K562 (cell line): ENCODE results near the gene BRINP2. TPM values are rescaled to one million over a fixed set of nuclear protein-coding genes. Genes with fewer than 3 reads are reported as not detected.

ENCODE experiments used
- ATAC-seq: fragments of 200-7000 bp; cut with Tn5 transposase; 3 replicates; pipeline ENCODE4 v1.9.1; 2020; ENCODE audit warnings: moderate library complexity
- BruUV-seq: library from RNA; stranded (reverse); fragments of 400-500 nt; replicated peaks from 2 replicates; lab custom pipeline; 2021; lab: Mats Ljungman, UMichigan
- CTCF ChIA-PET: fragments of 300-600 bp; formaldehyde crosslinking; extraction: SDS; loops from one replicate; lab custom pipeline; 2021; ENCODE audit warnings: low intra/inter-chr PET ratio; lab: Yijun Ruan, JAX
- POLR2A ChIA-PET: fragments of 300-600, 350-650 bp; sonication (Branson Sonifier 250); formaldehyde crosslinking; extraction: SDS; loops from one replicate; lab custom pipeline; 2021; ENCODE audit warnings: antibody characterized with exemption, inconsistent platforms; lab: Yijun Ruan, JAX
- DNase-seq, 4 experiments: peaks; one replicate each; pipeline versions ENCODE4 v3.0.0 to v3.0.0-alpha.2; 2011 to 2018; ENCODE audit warnings: low spot score in 3 of 4, mixed read lengths in 3 of 4; ENCODE audit errors: extremely low read depth in 1 of 4
- FAIRE-seq: peaks from 2 replicates; lab custom pipeline; 2011; peaks lifted over from hg19 to GRCh38; lab: Jason Lieb, UNC
- H2AFZ ChIP-seq: 2 replicates; pipeline ENCODE4 v1.6.0; 2011; ENCODE audit warnings: low read depth, low read length, control low read depth, inconsistent platforms
- H3K27ac ChIP-seq: fragments of 200-600 bp; 3 replicates; pipeline ENCODE4 v1.8.0; 2011; ENCODE audit warnings: low read depth, mild to moderate bottlenecking, control low read depth, inconsistent platforms, low read length, moderate library complexity, mixed read lengths; ENCODE audit errors: extremely low read depth
- H3K27me3 ChIP-seq, 2 experiments: fragments of 300-600 bp in 1 of 2; 2 replicates in 1 of 2; 3 replicates in 1 of 2; pipeline versions ENCODE4 v1.6.0 to v1.8.0; 2011; ENCODE audit warnings: inconsistent platforms in 2 of 2, low read length in 2 of 2, mild to moderate bottlenecking in 1 of 2, mixed read lengths in 1 of 2, moderate library complexity in 1 of 2; ENCODE audit not compliant: control insufficient read depth in 2 of 2, insufficient read depth in 2 of 2
- H3K36me3 ChIP-seq: fragments of 300-600 bp; 3 replicates; pipeline ENCODE4 v1.8.0; 2011; ENCODE audit warnings: mild to moderate bottlenecking, low read length, inconsistent platforms; ENCODE audit not compliant: control insufficient read depth, insufficient read depth
- H3K4me1 ChIP-seq, 2 experiments: fragments of 200-600 bp in 1 of 2; replicated peaks in 1 of 2; 2 replicates in 1 of 2; 3 replicates in 1 of 2; pipeline versions ENCODE4 v1.5.1 to v1.8.0; 2011; ENCODE audit warnings: inconsistent platforms in 2 of 2, low read length in 2 of 2, mild to moderate bottlenecking in 1 of 2, mixed read lengths in 1 of 2, moderate library complexity in 1 of 2; ENCODE audit not compliant: control insufficient read depth in 2 of 2, insufficient read depth in 2 of 2
- H3K4me2 ChIP-seq: 2 replicates; pipeline ENCODE4 v1.6.1; 2011; ENCODE audit warnings: low read length, control low read depth, inconsistent platforms, mixed read lengths; ENCODE audit not compliant: insufficient read depth
- H3K4me3 ChIP-seq: fragments of 200-600 bp; sonication (generic), shearing (Covaris generic); 2 replicates; pipeline ENCODE4 v1.5.1; 2016; ENCODE audit warnings: control low read depth, inconsistent platforms
- H3K79me2 ChIP-seq: fragments of 200-600 bp; 3 replicates; pipeline ENCODE4 v1.8.0; 2011; ENCODE audit warnings: low read length, inconsistent platforms; ENCODE audit not compliant: control insufficient read depth, insufficient read depth
- H3K9ac ChIP-seq, 2 experiments: 2 replicates each; pipeline versions ENCODE4 v1.6.0 to v1.6.1; 2011; ENCODE audit warnings: low read depth in 2 of 2, low read length in 2 of 2, control low read depth in 1 of 2, inconsistent platforms in 1 of 2, mild to moderate bottlenecking in 1 of 2, mixed read lengths in 1 of 2; ENCODE audit not compliant: insufficient read depth in 1 of 2
- H3K9me1 ChIP-seq: one replicate; pipeline ENCODE4 v1.6.0; 2011; ENCODE audit warnings: inconsistent platforms, mild to moderate bottlenecking, low read length, moderate library complexity; ENCODE audit not compliant: control insufficient read depth, insufficient read depth
- H3K9me3 ChIP-seq: replicated peaks from 2 replicates; pipeline ENCODE4 v1.5.1; 2011; ENCODE audit warnings: low read depth, low read length, inconsistent platforms; ENCODE audit not compliant: control insufficient read depth, insufficient read depth
- H4K20me1 ChIP-seq: replicated peaks from 2 replicates; pipeline ENCODE4 v1.6.1; 2011; ENCODE audit warnings: low read length, inconsistent platforms, mixed read lengths; ENCODE audit not compliant: control insufficient read depth, insufficient read depth
- NFIC ChIP-seq: fragments of 450-650 bp; IDR thresholded peaks from 2 replicates; pipeline ENCODE4 v1.6.1; 2017; ENCODE audit warnings: mild to moderate bottlenecking, inconsistent platforms
- NFIX ChIP-seq: fragments of 250-450 bp; sonication (Bioruptor Pico); IDR thresholded peaks from 2 replicates; pipeline ENCODE4 v1.4.0; 2020; ENCODE audit warnings: low read depth, mild to moderate bottlenecking, moderate library complexity
- PTTG1 ChIP-seq: fragments of 450-650 bp; IDR thresholded peaks from 2 replicates; pipeline ENCODE4 v1.6.1; 2016; ENCODE audit warnings: low read depth, mild to moderate bottlenecking, missing genetic modification characterization, missing compliant biosample characterization
- ZNF24 ChIP-seq: fragments of 450-650 bp; IDR thresholded peaks from 2 replicates; pipeline ENCODE4 v1.6.1; 2016
- WGBS: fragments of 100-300 bp; shearing (Covaris generic); methylation state at CpG from one replicate; pipeline ENCODE4 v1.1.6; 2016; ENCODE audit warnings: low coverage, mixed read lengths; ENCODE audit not compliant: insufficient coverage; ENCODE audit errors: missing lambda C conversion rate; 5-methylcytosine and 5-hydroxymethylcytosine counted together
- in situ Hi-C: fragments of 300-500 bp; cut with MboI; formaldehyde crosslinking; loops from 4 replicates; pipeline ENCODE4 v1.15.0; 2018; ENCODE audit warnings: inconsistent platforms, mixed read lengths
- intact Hi-C: fragments of 100-400 bp; cut with micrococcal nuclease; formaldehyde crosslinking; loops from 2 replicates; pipeline ENCODE4 v1.14.2; 2022
- polyA plus RNA-seq, 8 experiments: library from polyadenylated mRNA; depleted of rRNA in 4 of 8; stranded (reverse) in 5 of 8; unstranded in 3 of 8; fragments of >200 nt; fragmentation: Nextera tagmentation in 2 of 8; fragmentation: Illumina TruSeq in 1 of 8; extraction: Ambion mirVana in 2 of 8; extraction: Trizol in 1 of 8; gene quantifications; 2 replicates each; pipeline versions ENCODE4 v1.2.1 to v1.2.3, GENCODE V29; 2011 to 2014; ENCODE audit warnings: inconsistent platforms in 1 of 8, missing spikeins in 1 of 8
- total RNA-seq, 7 experiments: library from RNA; depleted of rRNA in 6 of 7; stranded (reverse); fragments of >200 nt in 6 of 7; fragmentation: Illumina TruSeq in 2 of 7; extraction: Trizol in 2 of 7; gene quantifications; 2 replicates each; pipeline versions ENCODE4 v1.2.1 to v1.2.3, GENCODE V29; 2011 to 2021; ENCODE audit warnings: low replicate concordance in 1 of 7

BRINP2 gene
- total and polyA plus RNA-seq, 9 of the 15 experiments (the other 6 are each of a cell fraction or from before 2014, with no cell fraction given), result not detected

- no TSS peak for BruUV-seq
- 0% methylated on average over 6 of the region's 6 CpGs for WGBS
- ChIA-PET CTCF (interaction anchor here (0.6 kb wide), 1 partner anchor 52 kb away, joined by 3 read pairs; no protein-coding TSS in a partner anchor), POLR2A (interaction anchor here (0.6 kb wide), 1 partner anchor 493 kb away, joined by 5 read pairs; no protein-coding TSS in a partner anchor)
- H3K27me3 ChIP-seq, result peaks cover 2 to 13% of the 10 kb centered on the region in 2 experiments; a peak in 3 of 5 replicates
- no peak overlapping the region for H2AFZ ChIP-seq
- no peak overlapping the region for H3K9ac ChIP-seq
- H3K27ac ChIP-seq, result no peak overlapping the region
- H3K9me3 ChIP-seq, result no peaks in the 10 kb centered on the region
- no peak overlapping the region for H3K4me2 ChIP-seq
- no peaks in the 10 kb centered on the region for H3K36me3 ChIP-seq
- in situ Hi-C loops (no loop called here), intact Hi-C loops (no loop called here)
- no peaks in the 10 kb centered on the region for H3K79me2 ChIP-seq
- DNase-seq (peak in 1 of 4 experiments; percentile 13), FAIRE-seq (no peak), ATAC-seq (no peak)
- no peaks in the 10 kb centered on the region for H4K20me1 ChIP-seq
- H3K4me1 ChIP-seq, result peaks cover 0 to 4% of the 10 kb centered on the region in 2 experiments; a peak in 1 of 5 replicates
- no peaks in the 10 kb centered on the region for H3K9me1 ChIP-seq
- no peak for TF ChIP-seq PTTG1 (tag)
- peak; percentile 87 for TF ChIP-seq NFIX (CRISPR knock-in tag)
- peak; percentile 88 for TF ChIP-seq NFIC
- H3K4me3 ChIP-seq, result no peak overlapping the region
Measured at GRCh38 chr1:177174921-177175634, 4.3 kb downstream of the BRINP2 start.

- CTCF ChIA-PET, result interaction anchor here (1.8 kb wide), 1 partner anchor 284 kb away, joined by 10 read pairs; no protein-coding TSS in a partner anchor
- BruUV-seq, result no TSS peak
- Histone ChIP-seq H3K36me3 (no peaks in the 10 kb centered on the region), H3K9me3 (no peaks in the 10 kb centered on the region), H3K9ac (no peak overlapping the region), H4K20me1 (no peaks in the 10 kb centered on the region), H2AFZ (no peak overlapping the region), H3K4me2 (0 out of 2 replicates have a peak overlapping the region, but pooled peaks have one; percentile 23), H3K4me3 (no peak overlapping the region), H3K27ac (no peak overlapping the region), H3K9me1 (no peaks in the 10 kb centered on the region), H3K4me1 (peaks cover 0 to 7% of the 10 kb centered on the region in 2 experiments; a peak in 2 of 5 replicates), H3K27me3 (no peaks in the 10 kb centered on the region), H3K79me2 (no peaks in the 10 kb centered on the region)
- ATAC-seq (peak; percentile 15; the same call in 1 of the 3 replicates), DNase-seq (peak in 1 of 4 experiments; percentile 8), FAIRE-seq (no peak)
- in situ Hi-C loops, result no loop called here
- POLR2A ChIA-PET, result no interaction called here
- intact Hi-C loops, result loop anchor here (1.0 kb wide), 2 partner anchors 232 to 284 kb away; no protein-coding TSS in a partner anchor
- WGBS, result 2% methylated on average over 10 of the region's 13 CpGs
- no peak for TF ChIP-seq ZNF24
Measured at GRCh38 chr1:177181280-177181630, 10.5 kb downstream of the BRINP2 start.
